K562 (cell line): ENCODE results near the gene LIMCH1.

Source experiments
- CHCHD3 ChIP-seq: fragments of 250-450 bp; sonication (Bioruptor Pico); IDR thresholded peaks from 2 replicates; pipeline ENCODE4 v2.1.2; 2022; ENCODE audit warnings: mild to moderate bottlenecking
- CUX1 ChIP-seq: fragments of 200-800 bp; sonication (Bioruptor generic); IDR thresholded peaks from 2 replicates; pipeline ENCODE4 v1.6.1; 2016; ENCODE audit warnings: missing genetic modification characterization, missing compliant biosample characterization
- ERF ChIP-seq: fragments of 450-650 bp; formaldehyde crosslinking; IDR thresholded peaks from 2 replicates; pipeline ENCODE4 v1.4.0; 2020; ENCODE audit warnings: mild to moderate bottlenecking, mixed read lengths
- JUN ChIP-seq, 2 experiments: sonication (generic) in 1 of 2; formaldehyde crosslinking in 1 of 2; IDR thresholded peaks; 2 replicates each; pipeline versions ENCODE4 v1.6.1 to v1.8.0; 2012 to 2022; ENCODE audit warnings: borderline replicate concordance in 2 of 2, mild to moderate bottlenecking in 2 of 2, improper control_type of control experiment in 1 of 2, low read depth in 1 of 2, low read length in 1 of 2, missing genetic modification reagents in 1 of 2
- REST ChIP-seq, 2 experiments: fragments of 450-650 bp; formaldehyde crosslinking in 1 of 2; IDR thresholded peaks; 2 replicates each; pipeline versions ENCODE4 v1.4.0 to v1.6.1; 2014 to 2020; ENCODE audit warnings: mild to moderate bottlenecking in 2 of 2, borderline replicate concordance in 1 of 2, low read depth in 1 of 2

DNA sequence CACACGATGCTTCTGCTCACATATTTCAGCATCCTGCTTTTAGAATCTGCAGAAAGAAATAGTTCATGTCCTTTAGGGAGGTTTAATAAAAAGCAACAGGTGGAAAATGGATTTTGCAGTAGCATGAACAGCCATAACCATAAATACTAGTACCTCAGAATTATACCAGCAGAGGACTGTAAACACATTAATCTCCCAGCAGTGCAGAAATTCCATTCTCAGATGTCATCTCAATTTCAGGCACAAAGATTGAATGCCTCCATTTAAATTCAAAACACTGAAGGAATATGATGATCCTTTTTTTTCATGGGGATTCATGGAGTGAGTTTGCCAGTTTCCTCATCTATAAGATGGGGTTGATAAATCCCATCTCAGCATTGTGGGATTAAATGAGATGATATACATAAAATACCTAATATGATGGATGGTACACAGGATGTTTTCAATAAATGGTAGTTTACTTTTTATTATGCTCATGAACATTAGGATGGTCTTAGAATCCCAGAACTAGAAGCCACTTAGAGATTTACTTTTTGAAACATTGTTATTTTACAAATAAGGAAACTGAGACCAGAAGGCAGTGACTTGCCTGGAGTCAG, 566 bp upstream of the LIMCH1 start:
- TF ChIP-seq JUN (IDR thresholded peaks at IDR 0.05; ENCODE audit: borderline replicate concordance, low read depth, low read length), result no peak
- TF ChIP-seq JUN (CRISPR knock-in tag; IDR thresholded peaks at IDR 0.05; ENCODE audit: borderline replicate concordance), result no peak
- no peak for TF ChIP-seq ERF (CRISPR knock-in tag)
- no peak for TF ChIP-seq CHCHD3 (CRISPR knock-in tag)
- no peak for TF ChIP-seq REST (IDR thresholded peaks at IDR 0.05; ENCODE audit: borderline replicate concordance)
- TF ChIP-seq REST (CRISPR knock-in tag; IDR thresholded peaks at IDR 0.05; ENCODE audit: low read depth), result no peak
- no peak for TF ChIP-seq CUX1 (CRISPR knock-in tag)
